Astrocyte of the spinal cord (primary cell): ENCODE measurements around the gene PANX2.

ENCODE experiments used
- DNase-seq: peaks from one replicate; pipeline ENCODE4 v3.0.0; 2011; ENCODE audit warnings: low read depth, low spot score
- H3K4me3 ChIP-seq: 2 replicates; pipeline ENCODE4 v1.5.1; 2011; ENCODE audit warnings: low read depth, mild to moderate bottlenecking, low read length, moderate library complexity
- in situ Hi-C: cut with HindIII; loops from 2 replicates; pipeline ENCODE4 v1.10.0; 2017; ENCODE audit warnings: low sequenced_read_pairs
- TF ChIP-seq, protein P1 (sequence below): IDR thresholded peaks from 2 replicates; pipeline ENCODE4 v1.5.1; 2012; ENCODE audit warnings: low read depth, mild to moderate bottlenecking, low read length, inconsistent platforms

The PANX2 gene

DNA sequence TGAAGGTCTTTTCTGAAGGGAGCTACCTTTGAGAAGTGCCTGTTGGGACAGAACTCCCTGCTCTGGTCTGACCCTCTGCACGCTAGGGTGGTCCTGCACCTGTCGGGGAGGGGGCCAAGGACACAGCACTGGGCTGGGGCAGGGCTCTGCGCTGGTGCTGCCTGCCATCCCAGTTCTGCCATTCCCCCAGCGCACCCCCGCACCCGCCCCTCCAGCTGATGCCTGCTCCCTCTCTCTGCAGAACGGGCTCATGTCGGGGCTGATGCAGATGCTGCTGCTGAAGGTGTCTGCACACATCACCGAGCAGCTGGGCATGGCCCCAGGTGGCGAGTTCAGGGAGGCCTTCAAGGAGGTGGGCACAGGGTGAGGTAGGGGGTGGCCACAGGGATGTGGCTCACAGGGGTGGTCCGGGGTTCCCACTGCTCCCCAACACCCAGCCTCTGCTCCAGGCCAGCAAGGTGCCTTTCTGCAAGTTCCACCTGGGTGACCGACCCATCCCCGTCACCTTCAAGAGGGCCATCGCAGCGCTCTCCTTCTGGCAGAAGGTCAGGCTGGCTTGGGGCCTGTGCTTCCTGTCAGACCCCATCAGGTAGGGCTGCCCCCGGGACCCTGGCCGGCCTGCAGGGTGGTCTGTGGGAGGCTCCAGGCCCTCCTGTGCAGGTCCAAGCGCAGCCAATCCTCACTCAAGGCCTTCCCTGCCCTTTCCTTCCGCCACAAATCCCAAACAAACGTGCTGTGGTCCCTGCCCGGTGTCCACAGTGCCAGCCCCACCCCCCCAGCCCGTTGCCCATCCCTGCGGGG, 26.7 kb downstream of the PANX2 start:
- no peak overlapping the region for H3K4me3 ChIP-seq
- no peak for DNase-seq
- TF ChIP-seq, protein P1, sequence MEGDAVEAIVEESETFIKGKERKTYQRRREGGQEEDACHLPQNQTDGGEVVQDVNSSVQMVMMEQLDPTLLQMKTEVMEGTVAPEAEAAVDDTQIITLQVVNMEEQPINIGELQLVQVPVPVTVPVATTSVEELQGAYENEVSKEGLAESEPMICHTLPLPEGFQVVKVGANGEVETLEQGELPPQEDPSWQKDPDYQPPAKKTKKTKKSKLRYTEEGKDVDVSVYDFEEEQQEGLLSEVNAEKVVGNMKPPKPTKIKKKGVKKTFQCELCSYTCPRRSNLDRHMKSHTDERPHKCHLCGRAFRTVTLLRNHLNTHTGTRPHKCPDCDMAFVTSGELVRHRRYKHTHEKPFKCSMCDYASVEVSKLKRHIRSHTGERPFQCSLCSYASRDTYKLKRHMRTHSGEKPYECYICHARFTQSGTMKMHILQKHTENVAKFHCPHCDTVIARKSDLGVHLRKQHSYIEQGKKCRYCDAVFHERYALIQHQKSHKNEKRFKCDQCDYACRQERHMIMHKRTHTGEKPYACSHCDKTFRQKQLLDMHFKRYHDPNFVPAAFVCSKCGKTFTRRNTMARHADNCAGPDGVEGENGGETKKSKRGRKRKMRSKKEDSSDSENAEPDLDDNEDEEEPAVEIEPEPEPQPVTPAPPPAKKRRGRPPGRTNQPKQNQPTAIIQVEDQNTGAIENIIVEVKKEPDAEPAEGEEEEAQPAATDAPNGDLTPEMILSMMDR: no peak
- in situ Hi-C loops: no loop called here

DNA sequence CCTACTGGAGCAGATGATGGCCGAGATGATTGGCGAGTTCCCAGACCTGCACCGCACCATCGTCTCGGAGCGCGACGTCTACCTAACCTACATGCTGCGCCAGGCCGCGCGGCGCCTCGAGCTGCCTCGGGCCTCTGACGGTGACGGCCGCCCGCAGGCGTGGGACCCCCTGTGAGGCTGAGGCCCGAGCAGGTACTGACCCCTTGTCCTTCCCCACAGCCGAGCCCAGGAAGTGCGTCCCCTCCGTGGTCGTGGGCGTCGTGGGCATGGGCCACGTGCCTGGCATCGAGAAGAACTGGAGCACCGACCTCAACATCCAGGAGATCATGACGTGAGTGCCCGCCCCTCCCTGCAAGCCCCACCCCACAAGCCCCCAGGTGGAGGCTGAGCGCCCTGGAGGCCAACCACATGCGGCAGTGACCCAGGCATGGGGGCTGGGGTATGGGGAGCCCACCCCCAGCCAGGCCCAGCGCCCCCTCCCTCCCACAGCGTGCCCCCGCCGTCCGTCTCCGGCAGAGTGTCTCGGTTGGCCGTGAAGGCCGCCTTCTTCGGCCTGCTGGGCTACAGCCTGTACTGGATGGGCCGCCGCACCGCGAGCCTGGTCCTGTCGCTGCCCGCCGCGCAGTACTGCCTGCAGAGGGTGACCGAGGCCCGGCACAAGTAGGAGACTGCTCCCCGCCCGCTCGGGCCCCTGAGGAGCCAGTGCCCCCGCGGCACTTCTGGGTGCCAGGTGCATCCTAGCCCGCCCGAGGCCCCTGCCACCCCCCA, 27.5 kb downstream of the PANX2 start:
- no peak for DNase-seq
- no peak overlapping the region for H3K4me3 ChIP-seq
- in situ Hi-C loops: no loop called here
- TF ChIP-seq, protein P1: no peak

DNA sequence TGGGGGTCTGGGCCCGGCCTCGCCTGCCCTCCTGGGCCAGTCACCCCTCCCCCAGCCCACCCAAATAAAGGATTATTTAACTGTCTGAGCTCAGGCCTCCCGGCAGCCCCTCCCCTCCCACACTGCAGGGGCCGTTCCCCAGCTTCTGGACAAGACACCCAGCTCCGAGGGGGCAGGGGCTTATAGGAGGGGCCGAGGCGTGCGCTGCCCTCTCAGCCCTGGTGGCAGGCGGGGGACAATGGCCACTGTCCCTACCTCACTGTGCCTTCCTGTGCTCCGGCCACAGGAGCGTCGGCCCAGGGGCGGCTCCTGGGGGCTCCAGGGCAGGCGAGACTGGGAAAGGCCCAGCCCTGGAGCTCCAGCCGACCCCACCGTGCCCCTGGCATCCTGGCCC, 28.1 kb downstream of the PANX2 start:
- TF ChIP-seq, protein P1: no peak
- H3K4me3 ChIP-seq: no peak overlapping the region
- DNase-seq: no peak
- in situ Hi-C loops: no loop called here

DNA sequence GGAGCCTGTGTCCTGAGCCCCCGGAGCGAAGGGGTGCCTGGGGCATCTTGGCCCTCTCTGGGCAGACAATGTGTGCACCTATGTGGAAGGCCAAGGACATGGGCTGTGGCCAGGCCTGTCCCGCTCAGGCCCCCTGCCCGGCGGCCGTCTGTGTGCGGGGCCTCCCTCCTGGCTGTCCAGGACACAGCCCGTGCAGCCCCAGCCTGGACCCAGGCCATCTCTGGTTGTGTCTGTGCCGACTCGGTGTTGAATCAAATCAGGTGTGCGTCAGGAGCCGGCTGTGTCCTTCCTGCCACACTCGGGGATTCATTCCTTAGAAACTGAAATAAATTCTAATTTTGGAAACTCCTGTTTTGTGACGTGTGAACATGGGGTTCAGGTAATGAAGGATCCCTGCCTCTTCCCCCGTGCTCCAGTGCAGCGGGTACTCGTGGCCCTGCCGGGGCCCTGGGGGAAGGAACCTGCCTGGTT, 28.8 kb downstream of the PANX2 start:
- in situ Hi-C loops: no loop called here
- TF ChIP-seq, protein P1: no peak
- no peak for DNase-seq
- no peak overlapping the region for H3K4me3 ChIP-seq

DNA sequence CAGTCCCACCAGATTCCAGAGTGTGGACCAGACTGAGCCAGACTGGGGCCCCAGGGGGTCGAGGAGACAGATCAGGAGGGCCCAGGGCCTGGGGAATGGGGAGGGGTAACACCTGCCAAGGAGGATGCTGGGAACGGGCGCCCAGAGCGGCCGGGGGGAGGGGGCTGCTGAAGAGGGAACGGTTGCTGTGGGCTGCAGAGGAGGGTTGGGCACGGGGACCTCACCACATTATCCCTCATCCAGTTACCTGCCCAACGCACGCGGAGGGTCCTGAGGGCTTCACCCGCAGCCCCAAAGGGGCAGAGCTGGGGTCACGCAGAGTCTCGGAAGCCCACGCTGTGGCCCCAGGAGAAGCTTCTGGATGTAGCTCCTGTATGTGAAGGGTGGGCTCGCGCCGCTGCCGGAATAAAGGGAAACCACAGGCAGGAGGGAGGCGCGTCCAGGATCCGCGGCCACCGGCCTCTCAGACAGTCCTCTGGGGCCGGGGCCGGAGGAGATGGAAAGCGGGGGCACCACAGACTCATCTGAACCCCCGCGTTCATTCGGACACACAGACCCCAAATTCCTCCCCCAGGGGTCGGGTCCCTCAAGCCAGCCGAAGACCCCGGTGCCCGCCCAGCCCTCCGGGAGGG, 29.4 kb downstream of the PANX2 start:
- TF ChIP-seq, protein P1: no peak
- DNase-seq: no peak
- in situ Hi-C loops: no loop called here
- H3K4me3 ChIP-seq: peak overlapping the region; percentile 64

DNA sequence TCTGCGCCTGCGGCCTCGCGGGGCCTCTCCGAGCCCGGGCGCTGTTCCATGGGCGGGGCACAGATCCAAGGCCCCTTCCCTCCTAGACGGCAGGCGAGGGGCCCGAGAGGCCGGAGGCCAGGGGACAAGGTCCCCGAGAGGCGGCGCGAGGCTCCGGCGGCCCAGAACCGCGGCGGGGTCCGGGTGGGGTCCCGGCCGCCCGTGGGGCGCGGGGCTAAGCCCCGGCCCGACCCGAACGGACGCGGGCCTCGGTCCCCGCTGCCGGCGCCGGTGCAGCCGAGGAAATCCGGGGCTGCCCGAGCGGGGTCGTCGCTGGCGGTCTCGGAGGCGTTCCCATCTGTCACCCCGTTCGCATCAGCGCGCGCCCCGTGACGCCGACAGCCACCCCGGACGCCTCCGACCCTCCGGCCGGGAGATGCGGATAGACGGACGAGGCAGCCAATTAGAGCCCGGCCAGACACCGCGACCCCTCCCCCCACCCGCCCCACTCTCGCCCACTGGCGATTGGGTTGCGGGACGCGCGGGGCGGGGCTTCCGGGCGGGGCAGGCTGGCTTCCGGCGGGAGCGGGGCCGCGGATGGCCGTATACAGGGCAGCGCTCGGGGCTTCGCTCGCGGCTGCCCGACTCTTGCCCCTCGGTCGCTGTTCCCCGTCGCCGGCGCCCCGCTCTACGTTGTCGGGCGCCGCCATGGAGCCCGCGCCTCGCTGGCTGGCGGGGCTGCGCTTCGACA, 30.1 kb downstream of the PANX2 start, which contains the start of gene SELENOO:
Gene SELENOO, plus strand, starts transcription at position 551 of the 730 bp plus-strand sequence. Its CDS starts 26 bp downstream, at position 577.
- in situ Hi-C loops: no loop called here
- H3K4me3 ChIP-seq: peak within 1 kb of the TSS; percentile 64
- DNase-seq: peak; percentile 87
- TF ChIP-seq, protein P1: no peak
